NCI-H526 treated with DMSO at 0.1 percent for 48 hours (cell line): ENCODE data around the gene NCOR2.
"Not testable (repeated sequence)": the region's sequence is repeated elsewhere in the genome, so short reads cannot be mapped to it uniquely, and the experiment has no call there.

ENCODE experiments used
- DNase-seq: peaks from one replicate; lab custom pipeline; 2025; lab: John Stamatoyannopoulos, UW

Gene NCOR2

DNA sequence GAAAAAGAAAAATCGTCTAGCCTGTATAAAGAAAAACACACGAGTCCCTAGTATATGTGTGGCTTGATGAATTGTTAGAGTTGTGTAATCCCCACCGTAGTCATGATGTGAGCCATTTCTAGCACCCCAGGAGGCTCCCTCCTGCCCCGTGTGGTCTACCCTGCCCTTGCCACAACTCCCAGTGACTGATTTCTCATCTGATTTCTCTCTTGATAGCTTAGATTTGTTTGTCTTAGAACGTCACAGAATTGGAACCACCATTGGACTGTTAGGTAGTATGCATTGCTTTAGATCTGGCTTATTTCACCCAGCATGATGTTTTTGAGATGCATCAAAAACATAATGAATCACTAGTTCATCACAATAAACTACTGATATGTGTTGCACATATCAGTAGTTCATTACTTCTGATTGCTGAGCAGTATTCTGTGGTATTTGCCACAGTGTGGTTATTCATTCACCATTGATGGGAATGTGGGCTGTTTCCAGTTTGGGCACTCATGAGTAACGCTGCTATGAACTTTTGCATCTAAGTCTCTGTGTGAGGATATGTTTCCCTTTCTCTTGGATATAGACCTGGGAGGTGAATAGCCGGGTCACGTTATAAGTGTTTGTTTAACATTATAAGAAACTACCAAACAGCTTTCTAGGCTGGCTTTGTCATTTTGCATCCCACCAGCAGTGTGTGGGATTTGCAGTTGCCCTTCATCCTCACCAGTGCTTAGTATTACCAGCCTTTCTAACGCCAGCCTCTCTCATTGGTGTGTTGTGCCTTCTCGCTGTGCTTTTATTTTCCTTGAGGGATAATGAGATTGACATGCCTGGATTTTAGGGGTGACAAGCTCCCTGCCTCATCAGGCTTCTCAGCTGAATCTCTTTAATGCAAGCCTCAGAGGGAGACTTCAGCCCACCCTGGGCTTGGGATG lies 31.9 kb upstream of the NCOR2 start:
- DNase-seq: no peak

DNA sequence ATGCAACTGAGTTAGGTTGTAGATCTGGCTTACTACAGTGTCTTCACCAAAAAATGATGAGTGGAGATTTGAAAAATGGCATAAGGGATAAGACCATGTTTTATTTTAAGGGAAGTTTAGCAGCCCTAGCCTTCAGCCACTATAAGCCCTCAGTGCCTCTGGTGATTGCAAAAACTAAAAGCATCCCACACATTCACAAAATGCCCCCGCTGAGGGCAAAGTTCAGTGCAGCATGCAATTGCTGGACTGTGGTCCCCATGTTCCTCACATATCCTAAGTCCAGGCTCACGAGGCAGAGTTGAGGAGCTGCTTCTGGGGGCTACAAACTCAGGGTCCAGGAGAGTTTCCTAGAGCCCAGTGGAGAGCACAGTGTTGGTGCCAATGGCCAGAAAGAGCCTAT lies 29.6 kb upstream of the NCOR2 start:
- DNase-seq: no peak

DNA sequence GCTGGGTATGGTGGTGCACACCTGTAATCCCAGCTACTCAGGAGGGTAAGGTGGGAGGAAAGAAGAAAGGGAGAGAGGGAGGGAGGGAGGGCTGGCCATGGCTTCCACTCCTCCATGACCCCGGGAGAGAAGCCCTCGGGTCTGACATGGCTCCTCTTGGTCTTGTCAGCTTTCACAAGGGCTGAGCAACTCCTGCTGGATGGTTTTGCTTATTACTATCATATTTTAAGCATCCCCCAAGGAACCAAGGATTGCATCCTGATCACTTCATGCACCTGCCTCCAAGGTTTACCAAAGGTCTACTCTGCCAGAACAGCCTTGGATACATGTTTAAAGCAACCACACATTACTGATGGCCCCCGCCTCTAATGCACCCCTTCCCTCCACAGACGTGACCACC lies 28.0 kb upstream of the NCOR2 start:
- DNase-seq: no peak

DNA sequence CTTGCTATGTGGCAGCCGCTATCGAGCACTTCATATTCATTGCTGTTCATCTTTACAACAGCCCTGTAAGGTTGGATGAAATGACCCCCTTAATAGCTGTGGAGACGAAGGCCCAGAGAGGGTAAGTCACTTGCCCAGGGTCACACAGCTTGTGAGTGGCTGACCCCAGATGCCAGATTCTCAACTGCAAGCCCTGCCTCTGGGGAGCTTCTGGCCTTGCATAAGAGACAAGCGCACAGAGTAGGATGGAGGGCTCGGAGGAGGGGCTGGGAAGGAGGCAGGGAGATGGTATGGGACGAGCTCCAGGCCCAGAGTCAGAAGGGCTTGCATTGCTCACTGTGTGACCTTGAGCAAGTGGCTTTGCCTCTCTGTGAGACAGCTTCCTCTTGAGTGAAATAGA lies 27.4 kb upstream of the NCOR2 start:
- DNase-seq: no peak

DNA sequence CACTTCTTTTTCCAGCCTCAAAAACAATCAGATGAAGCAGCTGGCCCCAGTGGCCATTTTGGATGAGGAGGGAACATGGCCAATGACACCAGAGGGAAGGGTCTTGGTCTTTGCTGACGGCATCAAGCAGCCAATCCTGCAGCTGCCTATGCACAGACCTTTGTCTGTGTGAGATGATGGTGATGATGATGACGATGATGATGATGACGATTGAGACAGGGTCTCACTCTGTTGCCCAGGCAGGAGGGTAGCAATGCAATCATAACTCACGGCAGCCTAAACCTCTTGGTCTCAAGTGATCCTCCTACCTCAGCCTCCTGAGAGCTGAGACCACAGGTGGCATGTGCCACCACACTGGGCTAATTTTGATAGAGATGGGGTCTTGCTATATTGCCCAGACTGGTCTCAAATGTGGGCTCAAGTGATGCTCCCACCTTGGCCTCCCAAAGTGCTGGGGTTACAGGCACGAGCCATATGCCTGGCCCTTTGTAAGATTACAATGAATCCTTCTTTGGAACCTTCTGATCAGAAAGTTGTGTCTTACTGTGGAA lies 26.5 kb upstream of the NCOR2 start:
- no peak for DNase-seq

DNA sequence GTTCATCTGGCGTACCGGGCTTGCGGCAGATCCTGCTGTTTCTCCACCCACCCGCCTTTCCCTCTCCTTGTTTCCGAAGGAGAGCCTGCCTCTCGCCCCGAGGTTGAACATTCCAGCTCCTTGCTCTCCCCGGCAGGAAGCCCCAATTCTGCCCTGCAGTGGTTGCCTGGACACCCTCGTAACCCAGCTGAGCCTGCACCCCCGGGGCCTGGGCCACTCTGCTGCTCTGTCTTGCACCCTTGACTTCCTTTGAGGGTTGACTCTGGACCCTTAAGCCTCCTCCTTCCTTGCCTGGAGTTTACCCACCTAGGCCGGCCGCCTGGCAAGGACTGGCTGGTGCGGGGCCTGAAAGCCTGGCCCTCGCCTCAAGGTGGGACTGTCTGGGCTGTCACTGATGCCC lies 25.8 kb upstream of the NCOR2 start:
- DNase-seq: no peak

DNA sequence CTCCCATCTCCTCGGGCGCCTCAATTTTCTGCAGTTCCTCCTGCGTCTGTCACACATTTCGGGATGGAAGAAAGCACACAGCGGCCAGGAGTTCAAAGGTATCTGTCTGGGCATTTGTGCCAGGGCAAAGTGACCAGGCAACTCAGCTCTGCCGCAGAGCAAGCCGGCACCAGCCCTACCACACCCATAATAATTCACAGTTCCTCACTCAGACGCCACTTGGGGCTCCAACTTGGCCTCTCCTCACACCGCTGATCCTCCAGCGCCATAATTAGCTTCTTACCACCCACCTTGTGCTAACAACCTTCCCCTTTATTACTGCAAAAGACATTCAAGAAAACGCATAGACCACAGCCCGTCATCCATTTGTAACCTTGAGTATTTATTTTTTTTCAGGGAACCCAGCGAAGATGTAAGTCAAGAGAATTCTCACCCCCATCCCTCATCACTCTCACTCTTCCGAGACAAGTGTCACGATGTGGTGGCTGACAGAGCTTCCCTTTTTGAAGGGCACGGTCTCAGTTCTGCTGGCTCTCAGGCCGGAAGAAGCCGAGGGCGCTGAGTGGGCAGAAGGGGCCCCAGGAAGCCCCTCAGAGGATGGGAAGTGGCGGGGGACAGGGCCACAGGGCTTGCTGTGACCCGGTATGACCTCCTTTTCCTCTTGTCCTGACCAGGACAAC lies 25.2 kb upstream of the NCOR2 start:
- no peak for DNase-seq

DNA sequence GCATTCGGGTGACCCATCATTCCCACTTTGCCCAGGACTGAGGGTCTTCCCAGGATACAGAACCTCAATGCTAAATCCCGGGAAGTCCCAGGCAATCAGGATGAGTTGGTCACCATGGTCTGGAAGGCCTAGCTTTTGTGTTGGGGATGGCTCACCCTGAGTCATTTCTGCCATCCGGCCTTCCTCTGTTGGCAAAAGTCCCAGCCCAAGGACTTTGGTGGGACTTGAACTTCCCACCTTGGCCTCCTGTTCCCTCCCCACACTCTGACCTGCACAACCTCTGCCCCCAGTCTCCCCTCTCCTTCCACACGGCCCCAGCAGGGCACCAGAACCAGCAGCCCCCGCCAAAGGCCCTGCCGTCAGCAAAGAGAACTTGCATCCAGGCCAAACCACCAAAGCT lies 24.6 kb upstream of the NCOR2 start:
- no peak for DNase-seq

DNA sequence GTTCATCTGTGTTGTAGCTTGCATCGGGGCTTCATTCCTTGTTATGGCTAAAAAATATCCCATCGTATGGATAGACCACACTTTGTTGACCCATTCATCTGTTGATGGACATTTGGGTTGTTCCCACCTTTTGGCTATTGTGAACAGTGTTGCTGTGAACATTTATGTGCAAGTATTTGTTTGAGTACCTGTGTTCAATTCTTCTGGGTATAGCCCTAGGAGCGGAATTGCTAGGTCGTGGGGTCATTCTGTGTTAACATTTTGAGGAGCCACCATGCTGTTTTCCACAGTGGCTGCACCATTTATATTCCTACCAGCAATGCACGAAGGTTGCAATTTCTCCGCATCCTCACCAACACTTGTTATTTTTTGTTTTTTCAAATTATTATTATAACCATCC lies 23.0 kb upstream of the NCOR2 start:
- no peak for DNase-seq

DNA sequence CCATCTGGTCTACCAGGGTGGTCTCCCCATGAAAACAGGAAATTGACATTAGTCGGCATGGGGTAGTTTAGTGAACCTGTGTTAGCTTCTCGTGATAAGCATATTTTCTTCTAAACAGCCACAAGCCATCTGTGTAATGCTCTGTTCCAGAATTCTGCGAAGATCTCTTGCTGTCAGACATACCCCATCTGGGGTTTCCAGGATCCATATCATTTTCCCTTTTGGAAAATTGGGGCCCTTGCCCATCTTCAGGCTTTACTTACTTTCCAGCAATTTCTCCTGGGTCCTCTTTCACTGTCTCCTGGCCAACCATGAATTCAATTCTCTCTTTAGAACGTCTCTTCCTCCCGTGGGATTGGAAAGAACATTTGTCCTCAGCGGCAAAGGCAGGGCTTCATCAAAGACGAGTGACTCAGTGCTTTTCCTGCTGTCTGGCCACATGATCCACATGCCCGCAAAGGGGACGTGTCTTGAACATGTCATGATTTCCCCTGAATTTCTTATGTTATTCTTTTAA lies 21.4 kb upstream of the NCOR2 start:
- no peak for DNase-seq

DNA sequence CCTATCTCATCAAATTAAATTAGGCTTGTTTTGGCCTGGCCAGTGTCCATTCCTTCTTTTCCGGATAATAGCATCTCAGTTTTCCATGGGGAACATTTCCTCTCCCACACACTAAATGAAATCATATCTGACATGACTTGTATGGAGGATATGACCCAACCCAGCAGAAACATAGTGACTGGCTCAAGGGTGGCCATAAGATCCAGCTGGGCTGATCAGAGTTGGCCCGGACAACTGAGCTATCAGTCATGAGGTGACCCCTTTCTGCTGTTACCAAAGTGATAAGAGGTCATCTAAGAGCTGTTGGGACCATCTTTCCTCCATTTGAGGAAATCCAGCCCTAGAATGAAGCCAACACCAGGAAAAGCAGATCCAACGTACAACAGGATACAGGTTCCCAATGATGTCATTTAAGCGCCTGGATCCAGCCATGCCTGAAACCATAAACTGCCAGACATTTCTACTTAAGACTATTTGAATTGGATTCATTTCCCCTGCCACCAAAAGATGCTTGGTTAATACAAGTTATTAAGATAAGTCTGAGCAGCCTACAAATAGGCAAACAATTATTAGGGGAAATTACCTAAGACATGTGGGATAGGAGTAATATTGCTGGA lies 20.7 kb upstream of the NCOR2 start:
- DNase-seq: no peak

DNA sequence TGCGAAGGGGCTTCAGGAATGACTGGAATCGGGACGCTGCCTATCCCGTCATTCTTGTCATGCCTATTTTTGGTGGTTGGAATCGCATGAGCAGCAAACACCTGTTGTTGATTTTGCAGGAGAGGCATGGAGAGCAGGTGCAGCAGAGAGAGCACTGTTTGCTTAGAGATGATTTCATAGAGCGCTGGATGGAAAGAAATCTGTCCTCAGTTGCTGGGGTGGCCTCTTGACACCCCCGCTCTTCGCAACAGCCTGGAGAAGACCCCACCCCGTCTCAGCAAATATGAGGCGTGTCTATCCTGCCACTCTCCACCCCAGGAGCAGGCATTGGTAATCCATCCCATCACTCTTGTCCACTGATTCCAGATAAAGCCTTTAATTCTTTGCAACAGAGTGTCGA lies 19.3 kb upstream of the NCOR2 start:
- peak; percentile 33 for DNase-seq

DNA sequence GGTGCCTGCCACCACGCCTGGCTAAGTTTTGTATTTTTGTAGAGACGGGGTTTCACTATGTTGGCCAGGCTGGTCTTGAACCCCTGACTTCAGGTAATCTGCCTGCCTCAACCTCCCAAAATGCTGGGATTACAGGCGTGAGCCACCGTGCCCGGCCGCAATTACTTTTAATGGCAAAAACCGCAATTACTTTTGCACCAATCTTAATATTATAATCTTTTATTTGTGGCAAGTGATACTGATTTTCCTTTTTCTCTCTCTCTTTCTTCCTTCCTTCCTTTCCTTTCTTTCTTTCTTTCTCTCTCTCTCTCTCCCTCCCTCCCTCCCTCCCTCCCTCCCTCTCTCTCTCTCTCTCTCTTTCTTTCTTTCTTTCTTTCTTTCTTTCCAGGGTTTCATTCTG lies 17.1 kb upstream of the NCOR2 start:
- not testable (repeated sequence) for DNase-seq

DNA sequence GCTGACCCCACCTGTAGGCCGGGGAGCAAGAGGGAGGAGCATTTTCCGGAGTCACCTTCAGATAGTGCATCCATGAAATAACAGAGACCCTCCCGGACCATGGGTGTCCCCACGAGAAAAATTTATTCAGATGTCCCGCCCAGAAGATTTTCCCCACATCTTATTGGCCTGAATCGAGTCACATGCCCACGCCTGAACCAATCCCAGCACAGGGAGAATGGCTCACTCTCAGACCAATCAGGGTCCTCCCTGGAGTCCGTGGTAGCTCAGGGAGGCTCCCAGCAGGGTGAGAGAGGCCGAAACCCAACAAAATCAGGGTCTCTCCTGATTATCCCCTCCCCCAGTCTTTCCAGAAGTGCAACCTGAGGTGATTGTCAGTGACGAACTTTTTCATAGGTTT lies 16.4 kb upstream of the NCOR2 start:
- DNase-seq: no peak

DNA sequence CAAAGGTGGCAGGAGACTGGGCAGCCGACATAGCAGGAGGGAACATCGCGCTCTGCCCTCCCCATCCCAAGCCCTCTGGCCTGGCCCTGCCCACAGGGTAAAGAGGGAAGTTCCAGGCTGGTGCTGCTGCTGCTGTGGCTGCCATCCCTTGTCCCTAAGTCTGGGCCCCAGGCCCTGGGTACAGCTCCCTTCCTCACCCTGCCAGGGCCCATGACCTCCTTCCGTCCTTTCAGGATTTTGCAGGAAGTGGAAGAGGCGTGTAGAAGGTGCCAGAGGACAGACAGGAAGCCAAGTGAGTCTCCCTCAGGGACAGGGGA lies 14.7 kb upstream of the NCOR2 start:
- no peak for DNase-seq

DNA sequence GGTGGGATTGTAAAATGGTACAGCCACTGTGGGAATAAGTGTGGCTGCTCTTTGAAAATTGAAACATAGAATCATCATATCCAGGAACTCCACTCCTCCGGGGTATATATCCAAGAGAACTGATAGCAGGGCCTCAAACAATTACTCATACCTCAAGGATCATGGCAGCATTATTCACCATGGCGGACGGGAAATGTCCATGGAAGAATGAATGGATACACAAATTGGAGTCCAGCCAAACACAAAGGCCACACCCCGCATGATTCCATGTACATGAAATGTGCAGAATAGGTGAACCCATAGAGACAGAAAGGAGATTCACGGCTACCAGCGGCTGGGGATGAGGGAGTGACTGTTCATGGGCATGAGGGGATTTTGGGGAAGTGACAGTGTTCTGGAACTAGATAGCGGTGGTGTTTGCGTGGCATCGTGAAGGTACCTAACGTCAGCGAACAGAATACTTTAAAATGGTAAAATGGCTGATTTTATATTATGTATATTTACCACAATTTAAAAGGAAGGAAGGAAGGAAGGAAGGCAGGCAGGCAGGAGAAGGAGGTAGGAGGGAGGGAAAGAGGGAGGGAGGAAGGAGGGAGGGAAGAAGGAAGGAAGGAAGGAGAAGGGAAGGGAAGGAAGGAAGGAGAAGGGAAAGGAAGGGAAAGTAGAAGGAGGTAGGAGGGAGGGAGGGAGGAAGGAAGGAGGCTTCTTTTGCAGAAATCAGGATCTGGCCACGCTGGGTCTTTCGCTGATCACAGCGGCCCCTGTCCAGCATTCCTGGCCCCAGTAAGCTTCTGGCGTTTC lies 14.1 kb upstream of the NCOR2 start:
- DNase-seq: no peak

DNA sequence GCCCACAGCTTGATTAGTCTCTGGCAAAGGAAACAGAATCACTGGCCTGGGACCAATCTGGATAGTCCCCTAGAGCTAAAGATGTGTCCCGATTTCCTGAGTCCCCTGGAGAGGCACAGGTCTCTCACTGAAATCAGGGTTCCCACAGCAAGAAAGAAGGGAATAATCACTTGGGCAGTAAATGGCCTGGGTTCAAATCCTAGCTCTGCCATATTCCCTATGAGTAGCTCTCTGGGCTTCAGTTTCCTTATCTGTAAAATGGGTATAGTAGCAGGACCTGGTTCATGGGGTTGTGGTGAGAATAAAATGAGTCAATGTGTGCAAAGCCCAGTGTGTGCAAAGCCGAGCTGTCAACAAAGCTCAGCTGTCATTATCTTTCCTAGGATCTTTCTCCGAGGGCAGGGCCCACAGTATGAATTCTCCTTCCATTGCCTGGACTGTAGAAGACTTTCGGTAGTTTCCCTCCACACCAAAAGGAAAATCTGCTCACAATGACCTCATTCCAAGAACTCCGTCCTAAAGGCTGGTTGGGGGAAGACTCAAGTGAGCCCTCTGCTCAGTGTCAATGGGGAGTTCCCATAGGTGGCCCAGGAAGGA lies 12.6 kb upstream of the NCOR2 start:
- no peak for DNase-seq

DNA sequence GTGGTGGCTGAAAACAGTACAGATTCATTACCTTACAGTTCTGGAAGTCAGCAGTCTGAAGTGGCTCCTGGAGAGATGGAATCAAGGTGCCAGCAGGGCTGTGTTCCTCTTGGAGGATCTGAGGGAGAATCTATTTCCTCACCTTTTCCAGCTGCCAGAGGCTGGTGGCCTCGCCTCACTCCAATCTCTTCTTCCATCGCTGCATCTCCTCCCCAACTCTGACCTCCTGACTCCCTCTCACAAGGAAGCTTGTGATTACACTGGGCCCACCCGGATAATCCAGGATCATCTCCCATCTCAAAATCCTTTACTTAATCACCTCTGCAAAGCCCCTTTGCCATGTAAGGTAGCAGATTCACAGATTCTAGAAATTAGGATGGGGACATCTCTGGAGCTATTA lies 11.4 kb upstream of the NCOR2 start:
- no peak for DNase-seq

DNA sequence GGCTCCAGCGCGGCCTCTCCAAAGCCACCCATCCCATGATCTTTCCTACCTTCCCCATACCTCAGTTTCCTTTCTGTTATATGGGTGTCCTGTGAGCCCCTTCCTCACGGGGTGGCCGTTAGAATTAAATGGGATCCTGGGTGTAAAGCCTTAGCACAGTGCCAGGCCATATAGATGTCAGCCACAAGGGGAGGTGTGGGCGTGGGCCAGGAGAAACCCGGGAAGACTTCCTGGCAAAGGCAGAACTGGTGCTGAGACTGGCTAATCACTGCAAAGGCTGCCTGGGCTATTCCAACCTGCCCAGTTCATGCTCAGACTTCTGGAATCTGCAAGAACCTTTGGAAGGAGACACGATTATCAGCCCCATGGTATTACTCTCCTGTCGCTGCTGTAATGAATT lies 11.0 kb upstream of the NCOR2 start:
- no peak for DNase-seq

DNA sequence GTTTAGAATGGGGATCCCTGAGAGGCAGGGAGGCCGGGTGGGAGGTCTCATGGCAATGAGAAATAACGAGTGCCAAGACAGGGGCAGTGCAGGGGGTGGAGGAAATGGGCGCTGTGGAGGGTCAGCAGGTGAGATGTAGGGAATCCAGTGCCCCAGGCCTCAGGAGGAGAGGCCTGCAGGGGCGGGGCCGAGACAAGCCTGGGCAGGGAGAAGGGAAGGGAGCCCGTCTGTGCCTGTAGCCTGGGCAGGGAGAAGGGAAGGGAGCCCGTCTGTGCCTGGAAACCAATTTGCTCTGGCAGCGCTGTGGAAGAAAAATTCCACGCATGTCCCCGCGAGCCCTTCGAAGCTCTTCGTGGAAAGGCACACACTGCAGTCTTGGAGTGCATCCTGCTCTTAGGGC lies 10.6 kb upstream of the NCOR2 start:
- DNase-seq: no peak

DNA sequence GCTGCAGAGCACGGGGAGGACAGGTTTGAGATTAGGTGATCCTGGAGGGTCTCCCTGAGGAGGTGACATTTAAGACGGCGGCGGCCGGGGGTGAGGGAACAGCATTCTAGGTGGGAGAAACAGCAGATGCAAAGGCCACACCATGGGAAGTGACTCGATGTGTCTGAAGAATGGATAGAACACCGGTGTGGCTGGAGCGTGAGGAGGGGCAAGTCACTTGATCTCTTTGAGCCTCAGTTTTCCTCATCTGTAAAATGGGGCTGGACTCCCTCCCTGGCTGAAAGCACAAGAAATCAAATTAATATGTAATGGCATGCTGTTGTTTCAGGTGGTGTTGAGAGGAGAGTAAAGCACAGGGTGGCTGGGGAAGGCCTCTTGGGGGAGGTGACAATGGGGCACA lies 10.0 kb upstream of the NCOR2 start:
- no peak for DNase-seq
